NB4 (cell line): ENCODE results near the gene SESTD1.

Source experiments
- CTCF ChIP-seq: IDR thresholded peaks from one replicate; pipeline ENCODE4 v1.5.1; 2012; ENCODE audit warnings: low read depth, low read length
- MYC ChIP-seq: IDR thresholded peaks from 2 replicates; pipeline ENCODE4 v1.6.1; 2011; ENCODE audit warnings: low read depth, low read length
- POLR2A ChIP-seq: IDR thresholded peaks from 2 replicates; pipeline ENCODE4 v1.6.1; 2011; ENCODE audit warnings: mild to moderate bottlenecking; ENCODE audit not compliant: insufficient read length; ENCODE audit errors: extremely low read depth

GRCh38 chr2:179239838-179240237, 24.8 kb downstream of the SESTD1 start:
- TF ChIP-seq POLR2A (no peak), CTCF (no peak), MYC (no peak)
